ENCODE data around the gene LYSMD1.

Gene LYSMD1

DNA sequence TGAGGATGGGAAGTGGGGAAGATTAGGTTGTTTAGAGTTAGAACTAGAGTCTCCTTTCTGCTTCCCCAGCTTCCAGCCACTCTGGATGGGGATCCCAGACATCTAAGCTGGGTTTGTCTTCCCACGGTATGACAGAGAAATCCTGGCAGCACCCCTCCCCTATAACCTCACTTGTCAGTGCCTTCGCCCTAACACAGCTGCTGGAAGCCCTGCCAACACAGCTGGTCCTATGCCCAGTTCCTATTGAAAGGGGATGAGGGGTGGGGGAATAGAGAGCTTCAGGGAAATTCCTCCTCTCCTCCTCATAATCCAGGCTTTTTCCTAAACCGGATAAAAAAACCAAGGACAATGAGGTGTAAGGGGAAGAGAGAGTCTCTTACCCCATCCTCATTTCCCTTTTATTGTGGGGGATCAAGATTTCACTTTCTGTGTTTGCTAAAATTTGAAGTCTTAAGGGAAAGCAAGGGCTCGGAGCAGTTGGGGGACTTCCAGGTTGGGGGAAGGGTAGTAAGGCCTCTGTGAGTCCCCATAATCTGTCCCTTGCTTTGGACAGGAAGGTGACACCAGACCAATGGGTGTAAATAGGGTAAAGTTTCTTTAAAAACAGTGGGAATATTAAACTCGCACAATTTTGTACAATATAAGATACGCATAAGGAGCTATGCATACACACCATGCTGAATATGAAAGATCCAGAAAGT, 9.5 kb upstream of the LYSMD1 start:
- DNase-seq (ENCODE audit: low read depth in 3 of 3), result no peak

DNA sequence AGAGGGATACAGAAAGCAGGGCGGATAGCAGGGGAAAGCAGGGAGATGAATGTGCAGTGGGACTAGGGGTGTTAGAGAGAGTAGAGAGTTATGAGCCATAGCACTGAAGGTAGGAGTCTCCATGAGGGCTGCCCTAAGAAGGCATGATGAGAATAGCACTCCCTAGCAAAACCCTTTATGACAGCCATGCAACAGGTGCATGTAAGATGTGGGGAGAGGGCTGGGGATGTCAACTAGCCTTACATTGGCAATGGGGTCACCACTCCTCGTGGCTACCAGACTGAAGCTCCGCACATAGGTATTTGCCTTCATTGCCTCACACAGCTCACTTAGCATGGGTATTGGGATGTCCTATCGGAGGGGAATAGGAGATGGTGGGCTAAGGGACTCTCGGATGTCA, 5.5 kb upstream of the LYSMD1 start:
- DNase-seq (ENCODE audit: low read depth in 3 of 3), result no peak

DNA sequence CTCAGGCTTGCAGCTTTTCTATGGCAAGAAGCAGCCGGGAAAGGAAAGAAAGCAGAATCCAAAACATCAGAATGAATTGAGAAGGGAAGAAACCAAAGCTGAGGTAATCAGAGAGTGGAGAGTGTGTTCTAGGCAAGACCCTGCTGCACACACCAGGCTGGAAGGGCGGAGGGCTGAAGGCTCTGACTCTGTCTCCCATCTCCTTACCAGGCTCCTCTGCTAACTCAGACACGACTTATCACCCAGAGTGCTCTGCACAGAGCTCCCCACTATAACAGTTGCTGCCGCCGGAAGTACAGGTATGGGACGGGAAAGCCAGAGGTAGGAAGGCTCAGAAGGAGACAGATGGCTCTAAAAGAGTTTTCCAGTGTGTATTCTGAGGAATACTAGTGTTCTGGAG, 1.4 kb upstream of the LYSMD1 start:
- no peak for DNase-seq (ENCODE audit: low read depth in 3 of 3)

DNA sequence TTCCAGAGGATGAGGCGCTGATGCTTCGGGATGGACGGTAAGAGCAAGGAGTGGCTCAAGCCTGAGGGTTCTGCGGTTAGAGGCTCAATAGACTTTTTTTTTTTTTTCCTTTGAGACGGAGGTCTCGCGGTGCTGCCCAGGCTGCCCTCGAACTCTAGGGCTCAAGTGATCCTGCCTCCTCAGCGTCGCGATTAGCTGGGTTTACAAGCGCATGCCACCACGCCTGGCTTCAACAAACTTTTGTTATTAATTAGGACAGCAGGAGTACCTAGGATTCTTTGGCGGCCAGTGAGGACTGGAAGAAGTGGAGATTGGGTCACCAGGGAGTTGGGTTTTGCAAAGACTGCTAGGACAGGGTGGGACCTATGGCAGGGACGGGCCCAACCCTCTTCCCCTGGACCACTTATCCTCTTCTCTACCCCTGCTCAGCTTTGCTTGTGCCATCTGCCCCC, 829 bp upstream of the LYSMD1 start:
- no peak for DNase-seq (ENCODE audit: low read depth in 3 of 3)

DNA sequence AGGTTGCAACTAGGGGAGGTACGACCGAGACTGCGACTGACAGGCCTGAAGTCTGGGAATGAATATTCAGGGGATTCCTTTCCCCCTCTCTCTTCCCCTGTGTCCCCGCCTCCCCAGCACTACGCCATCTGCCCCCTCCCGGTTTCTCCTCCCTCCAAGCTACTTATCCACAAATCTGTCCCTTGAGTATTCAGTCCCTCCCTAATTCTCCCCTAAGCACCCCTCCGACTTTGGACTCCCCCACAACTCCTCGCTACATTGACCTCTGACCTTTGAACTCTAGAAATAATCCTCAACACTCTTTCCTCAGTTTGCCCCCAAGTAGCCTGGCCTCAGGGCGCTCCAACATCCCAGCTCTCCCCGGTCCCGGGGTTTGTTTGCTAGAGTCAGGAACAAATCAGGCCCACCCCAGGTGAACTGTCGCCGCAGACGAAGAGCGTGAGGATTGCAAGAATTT, 393 bp downstream of the LYSMD1 start:
- peak in 1 of 3 donors; percentile 9 for DNase-seq (ENCODE audit: low read depth in 3 of 3)

DNA sequence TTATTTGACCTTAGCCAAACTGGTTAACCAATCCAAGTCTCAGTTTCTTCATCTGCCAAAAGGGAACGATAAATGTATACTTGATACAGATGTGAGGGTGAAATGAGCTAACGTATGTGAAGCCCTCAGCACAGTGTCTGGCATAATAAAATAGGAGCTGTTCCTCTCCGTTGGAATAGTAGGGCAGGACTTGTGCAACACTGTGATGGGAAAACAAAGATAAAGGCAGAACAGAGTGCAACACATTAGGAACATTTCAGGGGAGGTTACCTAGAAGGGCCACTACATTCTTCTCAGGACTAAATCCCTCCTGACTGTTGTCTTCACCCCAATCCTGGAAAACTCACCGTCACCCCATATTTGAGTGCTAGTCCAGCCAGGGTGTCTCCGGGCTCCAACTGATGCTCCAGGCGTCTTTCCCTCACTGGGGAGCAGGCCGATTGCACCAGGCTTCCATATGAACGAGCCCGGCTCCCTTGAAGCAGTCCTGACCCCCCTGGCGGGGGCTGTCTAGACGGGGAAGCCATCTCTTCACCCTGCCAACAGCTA, 896 bp downstream of the LYSMD1 start:
- no peak for DNase-seq (ENCODE audit: low read depth in 3 of 3)

DNA sequence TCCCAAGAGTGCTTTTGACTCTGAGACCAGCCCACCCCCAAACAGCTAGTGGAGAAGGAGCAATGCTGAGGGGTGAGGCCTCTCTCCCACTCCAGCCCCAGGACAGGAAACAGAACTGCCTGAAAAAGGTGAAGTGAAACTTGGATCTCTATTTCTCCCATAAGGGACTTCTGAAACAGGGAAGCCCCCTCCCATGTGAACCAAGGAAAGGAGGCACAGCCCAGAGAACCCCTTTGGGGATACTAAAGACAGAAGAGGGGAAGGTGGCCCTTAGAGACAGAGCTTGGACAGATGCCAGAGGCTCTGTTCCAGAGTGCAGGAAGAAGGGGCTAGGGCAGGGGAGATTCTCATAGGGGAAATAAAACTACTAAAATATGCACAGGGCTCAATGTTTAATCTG, 6.3 kb downstream of the LYSMD1 start:
- DNase-seq (ENCODE audit: low read depth in 3 of 3), result no peak

DNA sequence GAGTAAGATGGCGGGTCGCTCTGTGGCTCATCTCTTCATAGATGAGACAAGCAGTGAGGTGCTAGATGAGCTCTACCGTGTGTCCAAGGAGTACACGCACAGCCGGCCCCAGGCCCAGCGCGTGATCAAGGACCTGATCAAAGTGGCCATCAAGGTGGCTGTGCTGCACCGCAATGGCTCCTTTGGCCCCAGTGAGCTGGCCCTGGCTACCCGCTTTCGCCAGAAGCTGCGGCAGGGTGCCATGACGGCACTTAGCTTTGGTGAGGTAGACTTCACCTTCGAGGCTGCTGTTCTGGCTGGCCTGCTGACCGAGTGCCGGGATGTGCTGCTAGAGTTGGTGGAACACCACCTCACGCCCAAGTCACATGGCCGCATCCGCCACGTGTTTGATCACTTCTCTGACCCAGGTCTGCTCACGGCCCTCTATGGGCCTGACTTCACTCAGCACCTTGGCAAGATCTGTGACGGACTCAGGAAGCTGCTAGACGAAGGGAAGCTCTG, 6.9 kb downstream of the LYSMD1 start:
- DNase-seq (ENCODE audit: low read depth in 3 of 3), result no peak

DNA sequence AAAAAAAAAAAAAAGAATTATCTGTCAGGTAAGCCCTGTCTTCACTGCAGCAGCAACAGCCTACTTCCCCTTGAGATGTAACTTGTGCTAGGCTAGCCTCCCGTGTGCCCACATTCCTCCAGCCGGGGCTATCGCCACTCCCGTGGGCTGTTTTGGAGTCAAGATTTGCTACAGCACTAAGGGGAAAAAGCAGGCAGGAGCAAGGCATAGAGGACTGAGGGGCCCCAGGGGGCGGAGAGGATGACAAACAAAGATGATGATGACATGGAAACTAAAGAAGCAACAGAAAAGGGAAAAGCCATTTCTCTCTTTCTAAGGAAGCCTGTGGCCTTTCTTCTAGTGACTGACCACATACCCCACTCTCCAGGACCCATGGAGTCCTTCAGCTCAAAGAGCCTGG, 7.4 kb downstream of the LYSMD1 start:
- peak in 2 of 3 donors; percentile 51 to 61 for DNase-seq (ENCODE audit: low read depth in 3 of 3)

DNA sequence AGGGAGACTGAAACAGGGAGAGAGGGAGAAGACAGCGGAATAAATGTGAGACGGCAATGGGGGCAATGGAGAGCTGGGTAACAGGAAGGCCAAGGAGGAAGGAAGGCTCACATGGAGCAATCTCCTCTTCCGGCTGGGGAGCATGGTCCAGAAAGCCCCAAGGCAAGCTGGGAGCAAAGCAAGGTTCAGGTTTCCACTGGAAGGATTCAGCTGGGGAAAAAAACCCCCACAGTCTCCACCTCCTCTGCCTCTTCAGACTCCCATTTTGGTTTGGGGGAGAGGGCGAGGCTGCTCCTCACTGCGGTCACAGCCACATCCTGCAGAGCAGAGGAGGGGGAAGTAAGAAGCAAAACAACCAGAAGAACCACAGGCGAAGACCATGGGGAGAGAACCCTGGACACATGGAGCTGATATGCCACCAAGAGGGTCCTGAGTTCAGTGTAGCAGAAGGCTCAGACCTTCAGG, 8.6 kb downstream of the LYSMD1 start:
- peak in 2 of 3 donors; percentile 45 to 48 for DNase-seq (ENCODE audit: low read depth in 3 of 3)

DNA sequence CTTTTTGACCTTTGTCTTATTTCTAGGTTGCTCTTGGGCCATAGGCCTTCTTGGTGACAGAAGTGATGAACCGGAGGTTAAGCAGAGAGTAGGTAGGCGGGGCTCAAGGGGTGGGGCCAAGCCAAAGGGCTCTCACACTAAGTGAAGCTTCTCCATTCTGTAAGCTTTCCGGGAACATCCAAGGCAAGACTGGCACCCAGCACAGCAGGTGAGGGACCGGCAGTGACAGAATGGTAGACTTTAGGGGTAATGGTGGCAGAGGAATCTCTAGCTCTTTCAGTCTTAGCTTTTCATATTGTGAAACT, 9.2 kb downstream of the LYSMD1 start, which contains the start of gene TNFAIP8L2:
Gene TNFAIP8L2, plus strand, starts transcription at position 135 of the 305 bp plus-strand sequence. CDS start 2,049 bp downstream, outside the sequence.
- DNase-seq (ENCODE audit: low read depth in 3 of 3), result peak; percentile 61 to 81 (median 62)

DNA sequence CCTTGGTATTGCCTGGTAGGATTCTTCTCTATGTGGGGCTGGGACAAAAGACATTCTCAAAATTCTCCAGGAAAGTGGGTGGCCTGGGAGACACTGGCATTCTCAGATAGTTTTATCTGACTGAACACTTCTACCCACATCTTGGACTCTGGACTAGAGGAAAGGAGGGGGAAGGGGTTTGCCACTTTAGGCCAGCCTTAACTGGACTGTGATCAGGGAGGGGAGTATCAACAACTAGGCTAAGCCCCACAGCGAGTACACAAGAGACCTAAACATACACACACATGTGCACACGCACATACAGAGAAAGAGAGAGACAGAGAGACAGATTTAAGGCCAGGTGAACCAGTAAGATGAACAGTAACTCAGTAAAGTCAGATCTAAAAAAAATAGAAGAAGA, 18.0 kb downstream of the LYSMD1 start:
- no peak for DNase-seq (ENCODE audit: low read depth in 3 of 3)

DNA sequence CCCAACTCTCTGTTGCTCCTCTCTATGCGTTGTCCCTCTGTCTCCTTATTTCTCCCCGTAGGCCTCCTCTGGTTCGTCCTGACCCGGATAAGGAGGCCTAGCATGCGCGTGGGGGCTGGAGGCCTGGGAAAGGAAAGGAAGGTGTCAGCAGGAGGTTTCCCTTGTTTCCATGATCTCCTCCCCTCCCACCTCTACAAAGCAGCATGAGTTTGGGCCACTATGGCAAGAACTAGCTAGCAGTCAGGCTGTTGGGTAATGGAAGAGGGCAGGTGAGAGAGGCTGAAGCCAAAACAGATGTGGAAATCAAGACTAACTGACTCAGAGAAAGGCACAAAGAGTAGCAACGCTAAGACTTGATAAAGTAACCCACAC, 18.6 kb downstream of the LYSMD1 start:
- DNase-seq (ENCODE audit: low read depth in 3 of 3), result no peak

DNA sequence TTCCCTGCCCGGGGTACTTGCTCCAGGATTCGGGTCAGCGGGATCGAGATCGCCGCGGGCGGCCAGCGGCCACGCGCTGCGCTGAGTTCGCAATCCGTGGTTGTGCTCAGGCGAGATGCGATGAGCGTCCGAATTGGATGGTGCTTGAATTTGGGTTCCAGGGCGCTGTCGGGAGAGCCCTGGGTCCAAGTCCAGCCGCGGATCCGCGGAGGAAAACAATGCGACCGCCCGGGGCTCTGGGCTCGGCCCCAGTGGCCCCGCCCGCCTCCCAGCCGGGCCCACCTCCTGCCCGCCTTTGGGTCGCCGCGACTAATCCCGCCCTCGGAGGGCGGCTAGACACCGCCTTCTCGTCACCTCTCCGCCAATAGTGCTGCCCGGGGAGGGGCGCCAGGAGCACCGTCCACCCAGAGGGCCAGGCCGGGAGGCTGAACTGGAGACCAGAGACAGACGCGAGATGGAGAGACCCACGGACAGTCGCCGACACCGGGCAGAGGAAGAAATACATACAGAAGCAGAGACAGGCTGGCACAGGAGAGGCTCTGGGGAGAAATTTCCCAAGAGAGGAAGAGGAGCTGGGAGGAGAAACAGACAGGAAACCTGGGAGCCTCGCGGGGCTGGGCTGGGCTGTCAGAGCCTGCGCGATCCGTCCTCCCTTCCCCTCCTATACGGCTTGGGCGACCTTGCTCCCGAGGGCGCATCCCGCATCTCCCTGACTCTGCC, 19.1 kb downstream of the LYSMD1 start, which contains the start of gene SEMA6C:
Gene SEMA6C, minus strand, starts transcription at position 220 of the 720 bp plus-strand sequence. CDS start 4,010 bp downstream, outside the sequence.
- peak; percentile 71 to 88 (median 79) for DNase-seq (ENCODE audit: low read depth in 3 of 3)

DNA sequence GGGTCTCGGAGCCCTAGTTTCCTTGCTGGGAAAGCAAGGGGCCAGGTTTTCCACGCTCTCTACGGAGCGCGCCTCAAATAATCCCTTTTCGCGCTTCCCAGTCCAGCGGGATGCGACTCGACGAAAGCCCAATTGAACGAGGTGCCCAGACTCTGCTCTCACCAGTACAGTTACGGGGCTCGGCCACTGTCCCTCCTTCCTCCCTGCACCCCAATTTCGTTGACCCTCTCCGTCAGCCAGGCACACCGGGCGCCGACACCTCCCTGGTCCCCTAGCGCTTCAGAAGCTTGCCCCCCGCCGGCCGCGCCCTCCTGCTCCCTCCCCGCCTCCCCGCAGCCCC, 19.7 kb downstream of the LYSMD1 start:
- DNase-seq (ENCODE audit: low read depth in 3 of 3), result no peak

DNA sequence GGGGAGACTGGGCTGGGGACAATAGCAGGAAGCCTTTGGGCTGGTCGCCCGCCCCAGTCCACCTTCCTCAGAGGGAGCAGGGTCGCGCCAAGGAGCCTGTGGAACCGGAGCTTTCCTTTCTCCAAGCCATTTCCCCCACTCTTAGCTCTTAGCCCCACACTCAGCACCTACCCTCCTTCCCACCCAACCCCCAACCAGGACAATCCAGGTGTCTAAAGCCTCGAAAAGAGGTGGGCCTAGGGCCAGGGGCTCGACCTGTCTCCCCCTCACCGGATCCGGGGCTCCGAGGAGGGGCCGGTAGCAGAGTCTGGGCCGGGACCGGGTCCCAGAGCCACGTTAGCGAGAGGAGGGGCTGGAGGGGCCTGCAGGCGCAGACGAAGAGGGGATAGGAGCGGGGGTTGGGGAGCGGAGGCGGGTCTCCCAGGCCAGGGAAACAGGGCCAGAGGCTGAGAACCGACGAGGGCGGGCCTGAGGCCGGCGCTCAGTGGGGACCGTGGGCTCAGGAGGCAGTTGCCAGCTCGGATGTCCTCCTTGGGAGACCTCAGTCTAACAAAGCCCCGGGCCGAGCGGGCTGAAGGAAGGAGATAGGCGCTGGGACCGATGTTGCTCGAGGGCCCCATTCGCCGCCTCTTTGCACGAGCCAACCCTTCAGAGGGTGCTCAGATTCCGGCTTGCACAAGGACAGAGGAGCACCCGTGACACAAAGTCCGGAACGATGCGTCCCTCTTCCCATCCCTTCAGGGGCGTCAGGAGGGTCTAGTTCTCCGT, 20.2 kb downstream of the LYSMD1 start:
- no peak for DNase-seq (ENCODE audit: low read depth in 3 of 3)

DNA sequence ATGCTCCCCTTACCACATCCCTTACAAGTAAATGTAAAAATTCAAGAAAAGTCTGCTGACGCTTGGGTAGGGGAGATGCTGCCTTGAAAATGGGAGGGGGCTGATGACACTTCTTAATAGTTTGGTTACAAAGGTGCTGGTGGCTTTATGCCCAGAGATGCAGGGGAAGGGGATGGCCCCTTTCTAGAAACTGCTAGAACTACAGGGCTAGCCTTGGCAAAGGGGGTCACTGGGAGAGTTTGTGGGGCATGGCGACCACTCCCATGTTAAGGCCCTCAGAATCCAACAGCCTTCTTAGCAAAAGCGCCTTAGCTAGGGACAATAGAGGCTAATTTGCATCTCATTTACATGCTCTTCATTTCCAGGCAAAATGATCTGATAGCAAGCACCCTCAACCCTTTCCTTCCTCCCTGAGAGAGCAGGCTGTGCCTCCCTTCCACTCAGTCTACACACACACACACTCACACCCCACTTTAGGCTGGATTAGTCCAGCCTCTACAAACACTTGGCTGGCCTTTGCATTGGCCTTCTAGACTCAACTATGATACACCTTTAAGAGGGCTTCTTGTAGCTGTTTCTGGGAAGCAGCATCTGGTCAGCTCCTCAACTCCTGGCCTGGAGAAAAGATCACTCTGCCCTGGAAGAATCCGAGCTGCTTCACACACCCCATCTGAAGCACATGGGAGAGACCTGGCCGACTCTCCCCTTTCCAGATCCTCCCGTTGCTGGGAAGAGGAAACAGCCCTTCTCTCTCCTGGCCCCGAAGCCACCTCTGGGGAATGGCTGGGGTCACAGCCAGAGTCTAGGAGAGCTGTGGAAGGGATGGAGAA, 21.0 kb downstream of the LYSMD1 start:
- no peak for DNase-seq (ENCODE audit: low read depth in 3 of 3)

DNA sequence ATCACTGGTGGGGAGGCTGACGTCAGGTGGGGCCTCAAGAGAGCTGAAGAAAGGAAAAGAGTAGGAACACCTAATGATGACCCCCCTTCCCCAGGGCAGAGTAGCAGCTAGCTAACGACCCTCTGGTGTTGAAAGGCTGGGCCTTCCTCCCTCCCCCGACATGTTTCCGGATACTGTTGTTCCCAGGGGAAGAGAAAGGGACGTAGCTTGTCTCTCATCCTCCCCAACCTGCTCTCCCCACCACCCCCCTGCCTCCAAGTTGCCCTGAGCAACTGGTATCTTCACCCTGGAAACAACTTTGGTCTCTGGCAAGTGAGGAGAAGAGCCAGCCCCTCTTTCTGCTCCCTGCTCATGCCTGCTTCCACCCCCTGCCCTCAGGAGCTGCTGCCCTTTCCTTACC, 21.7 kb downstream of the LYSMD1 start:
- no peak for DNase-seq (ENCODE audit: low read depth in 3 of 3)

DNA sequence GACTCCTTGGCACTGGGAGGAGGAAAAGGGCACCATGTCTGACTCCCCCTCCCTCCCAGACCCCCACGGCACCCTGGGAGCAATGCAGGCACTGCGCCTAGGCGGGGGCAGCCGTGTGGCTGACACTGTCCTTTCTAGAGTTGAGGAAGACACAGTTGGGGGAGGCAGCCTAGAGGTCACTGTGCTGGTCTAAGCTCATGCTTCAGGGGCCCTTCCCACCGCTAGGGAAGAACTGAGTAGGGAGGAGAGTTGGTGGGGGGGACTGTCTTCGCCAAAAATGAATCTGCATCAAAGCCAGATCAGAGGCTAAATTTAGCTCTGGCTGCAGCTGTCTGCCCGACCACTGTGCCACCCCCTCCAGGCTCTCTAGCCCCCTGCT, 22.7 kb downstream of the LYSMD1 start:
- DNase-seq (ENCODE audit: low read depth in 3 of 3), result no peak

DNA sequence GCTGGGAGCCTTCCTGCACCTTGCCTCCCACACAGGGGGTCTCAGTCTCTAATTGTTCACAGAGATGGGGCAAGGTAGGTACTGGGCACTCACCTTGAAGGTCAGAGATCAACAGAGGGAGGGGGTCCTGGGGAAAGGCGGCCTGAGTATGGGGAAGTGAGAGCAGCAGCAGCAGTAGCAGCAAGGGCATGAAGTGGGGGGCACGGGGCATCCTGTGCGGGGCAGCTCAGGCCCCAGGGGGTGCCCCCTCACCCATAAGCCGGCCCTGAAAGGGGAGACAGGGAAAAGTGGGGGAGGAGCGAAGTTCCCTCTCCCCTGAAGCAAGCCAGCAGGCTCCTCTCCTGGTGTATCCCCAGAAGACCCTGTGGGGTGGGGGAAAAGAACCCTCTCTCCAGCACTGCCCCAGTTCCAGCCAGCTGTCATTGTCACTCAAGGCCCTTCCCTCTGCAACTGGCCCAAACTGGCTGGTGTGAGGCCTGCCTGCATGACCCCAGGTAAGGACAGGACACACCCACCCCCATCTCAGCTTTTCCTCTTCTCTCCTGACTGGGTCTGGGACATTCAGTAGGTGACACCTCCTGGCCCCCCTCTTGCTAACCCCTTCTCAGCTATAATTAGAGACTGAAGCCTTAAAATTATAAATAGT, 23.2 kb downstream of the LYSMD1 start:
- no peak for DNase-seq (ENCODE audit: low read depth in 3 of 3)

DNA sequence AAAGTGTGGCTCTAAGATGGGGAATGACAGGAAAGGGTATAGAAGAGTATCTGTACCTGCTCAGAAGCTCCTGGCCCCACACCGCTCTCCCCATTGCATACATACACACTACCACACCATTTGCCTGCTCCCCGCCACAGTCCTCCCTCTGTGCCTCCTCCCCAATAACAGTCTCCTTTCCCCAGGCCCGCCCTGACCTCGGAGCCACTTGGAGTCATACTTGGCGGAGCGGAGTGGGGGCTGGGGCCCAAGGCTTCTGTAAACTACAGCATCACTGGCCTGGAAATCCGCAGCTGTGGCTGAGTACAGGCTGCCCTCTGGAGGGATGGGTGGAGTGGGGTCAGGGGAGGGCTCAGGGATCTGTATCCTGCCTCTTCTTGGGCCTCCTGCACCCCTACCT, 27.9 kb downstream of the LYSMD1 start:
- DNase-seq (ENCODE audit: low read depth in 3 of 3), result no peak
